NCI-H2107 (cell line): ENCODE measurements around the gene SEC31B.

ENCODE experiments used
- DNase-seq: peaks from one replicate; lab custom pipeline; 2025; lab: John Stamatoyannopoulos, UW

Gene SEC31B, protein sequence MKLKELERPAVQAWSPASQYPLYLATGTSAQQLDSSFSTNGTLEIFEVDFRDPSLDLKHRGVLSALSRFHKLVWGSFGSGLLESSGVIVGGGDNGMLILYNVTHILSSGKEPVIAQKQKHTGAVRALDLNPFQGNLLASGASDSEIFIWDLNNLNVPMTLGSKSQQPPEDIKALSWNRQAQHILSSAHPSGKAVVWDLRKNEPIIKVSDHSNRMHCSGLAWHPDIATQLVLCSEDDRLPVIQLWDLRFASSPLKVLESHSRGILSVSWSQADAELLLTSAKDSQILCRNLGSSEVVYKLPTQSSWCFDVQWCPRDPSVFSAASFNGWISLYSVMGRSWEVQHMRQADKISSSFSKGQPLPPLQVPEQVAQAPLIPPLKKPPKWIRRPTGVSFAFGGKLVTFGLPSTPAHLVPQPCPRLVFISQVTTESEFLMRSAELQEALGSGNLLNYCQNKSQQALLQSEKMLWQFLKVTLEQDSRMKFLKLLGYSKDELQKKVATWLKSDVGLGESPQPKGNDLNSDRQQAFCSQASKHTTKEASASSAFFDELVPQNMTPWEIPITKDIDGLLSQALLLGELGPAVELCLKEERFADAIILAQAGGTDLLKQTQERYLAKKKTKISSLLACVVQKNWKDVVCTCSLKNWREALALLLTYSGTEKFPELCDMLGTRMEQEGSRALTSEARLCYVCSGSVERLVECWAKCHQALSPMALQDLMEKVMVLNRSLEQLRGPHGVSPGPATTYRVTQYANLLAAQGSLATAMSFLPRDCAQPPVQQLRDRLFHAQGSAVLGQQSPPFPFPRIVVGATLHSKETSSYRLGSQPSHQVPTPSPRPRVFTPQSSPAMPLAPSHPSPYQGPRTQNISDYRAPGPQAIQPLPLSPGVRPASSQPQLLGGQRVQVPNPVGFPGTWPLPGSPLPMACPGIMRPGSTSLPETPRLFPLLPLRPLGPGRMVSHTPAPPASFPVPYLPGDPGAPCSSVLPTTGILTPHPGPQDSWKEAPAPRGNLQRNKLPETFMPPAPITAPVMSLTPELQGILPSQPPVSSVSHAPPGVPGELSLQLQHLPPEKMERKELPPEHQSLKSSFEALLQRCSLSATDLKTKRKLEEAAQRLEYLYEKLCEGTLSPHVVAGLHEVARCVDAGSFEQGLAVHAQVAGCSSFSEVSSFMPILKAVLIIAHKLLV

DNA sequence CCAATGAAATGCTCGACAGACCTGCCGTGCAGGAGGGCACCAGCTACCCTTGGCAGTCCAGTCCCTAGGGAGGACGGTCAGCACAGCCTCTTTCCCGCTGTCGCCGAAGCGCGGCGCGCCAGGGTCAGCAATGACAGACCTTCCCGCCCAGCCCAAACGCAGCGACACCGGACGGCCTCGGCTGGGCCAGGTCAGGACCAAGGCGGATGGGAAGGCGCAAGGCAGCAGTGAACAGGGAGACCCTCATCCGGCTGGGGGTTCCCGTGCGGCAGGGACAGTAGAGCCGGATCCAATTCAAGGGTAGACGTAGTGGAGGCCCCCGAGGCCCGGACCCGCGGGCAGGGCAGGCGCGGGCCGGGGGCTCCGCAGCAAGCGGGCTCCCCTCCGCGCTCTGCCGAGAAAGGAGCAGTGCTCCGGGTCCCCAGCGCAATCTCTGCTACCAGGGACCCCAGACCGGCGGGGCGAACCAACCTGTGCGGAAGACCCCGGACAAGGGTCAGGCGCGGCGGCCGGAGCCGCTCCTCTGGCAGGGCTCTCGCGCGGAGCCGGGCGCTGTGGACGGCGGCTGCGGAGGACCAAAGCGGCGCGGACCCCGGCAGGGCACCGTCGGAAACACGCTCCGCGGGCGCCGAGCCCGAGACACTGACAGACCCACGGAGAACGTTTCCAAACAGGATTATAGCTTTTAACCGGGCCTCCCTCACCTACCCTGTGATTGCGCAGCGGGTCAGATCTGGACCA, at the start of gene SEC31B:
Gene SEC31B, minus strand, starts transcription at position 551 of the 741 bp plus-strand sequence. CDS start 2,909 bp downstream, outside the sequence.
- no peak for DNase-seq

DNA sequence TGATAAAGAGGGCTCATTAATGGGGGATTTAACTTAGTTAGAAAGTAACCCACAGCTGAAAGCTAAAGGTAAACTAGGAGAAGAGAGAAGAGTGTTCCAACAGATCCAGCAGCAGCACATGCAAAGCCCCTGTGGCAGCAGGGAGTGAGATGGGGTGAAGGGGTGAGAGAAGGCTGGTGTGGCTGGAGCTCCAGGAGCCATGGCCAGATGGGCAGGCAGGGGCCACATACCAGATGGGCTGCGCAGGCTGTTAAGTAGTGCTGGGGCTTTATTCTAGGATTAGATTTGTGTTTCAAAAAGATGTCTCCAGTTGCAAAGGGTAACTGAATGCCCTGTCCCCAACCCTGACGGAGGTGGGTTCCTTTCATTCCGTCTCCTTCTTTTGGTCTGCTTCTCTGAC, 49.3 kb upstream of the SEC31B start:
- DNase-seq = no peak

DNA sequence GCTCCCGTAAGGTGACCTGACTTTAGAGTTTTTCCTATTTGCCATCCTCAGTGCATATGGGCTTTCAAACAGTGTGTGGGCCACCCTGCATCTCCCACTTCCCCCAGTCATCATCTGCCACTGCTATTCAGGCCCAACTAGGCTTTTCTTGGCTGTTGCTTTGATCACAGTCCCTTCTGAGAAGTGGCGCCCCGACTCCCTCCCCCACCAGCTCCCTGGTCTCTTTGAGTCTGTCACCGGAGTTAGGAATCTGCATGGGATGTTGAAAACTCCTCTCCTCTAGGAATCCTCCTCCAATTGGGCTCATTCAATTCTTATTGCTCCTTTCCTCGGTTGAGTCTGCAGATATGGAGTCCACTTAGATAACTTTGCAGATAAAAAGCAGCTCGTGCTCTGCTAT, 48.2 kb upstream of the SEC31B start:
- no peak for DNase-seq

DNA sequence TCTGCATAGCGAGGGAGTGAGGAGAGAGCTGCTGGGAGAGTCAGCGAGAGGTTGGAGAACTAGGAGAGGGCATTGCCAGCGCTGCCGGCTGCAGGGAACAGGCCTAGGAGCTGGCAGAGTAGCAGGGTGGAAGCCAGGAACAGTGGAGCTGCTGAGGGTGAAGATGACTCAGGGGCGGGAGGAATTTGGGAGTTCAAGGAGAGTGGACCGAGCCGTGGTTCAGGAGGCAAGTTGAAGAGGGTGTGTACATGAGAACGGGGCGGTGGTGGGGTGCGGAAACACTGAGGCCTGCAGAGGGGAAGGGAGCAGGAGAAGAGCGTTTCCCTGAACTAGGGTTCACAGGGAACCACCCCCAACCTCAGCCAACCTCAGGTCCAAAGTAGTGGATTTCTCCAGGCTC, 47.6 kb upstream of the SEC31B start:
- DNase-seq = no peak

DNA sequence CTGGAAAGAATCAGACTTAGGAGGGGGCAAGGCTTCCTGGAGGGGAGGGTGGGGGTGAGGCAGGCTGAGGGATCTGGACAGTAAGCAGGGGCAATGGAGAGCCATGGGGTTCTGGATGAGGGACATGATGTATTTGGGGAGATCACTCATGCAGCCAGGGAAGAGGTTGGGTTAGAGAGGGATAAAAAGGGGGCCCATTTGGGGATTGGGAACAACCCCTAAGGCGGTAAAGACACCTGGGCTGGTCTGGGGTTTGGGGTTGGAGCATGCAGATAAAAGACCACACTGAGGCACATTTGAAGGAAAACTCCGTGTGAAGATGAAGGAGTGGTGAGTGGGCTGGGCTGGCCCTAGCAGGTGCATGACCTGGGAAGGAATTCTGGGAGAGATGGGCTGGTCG, 46.9 kb upstream of the SEC31B start:
- no peak for DNase-seq

DNA sequence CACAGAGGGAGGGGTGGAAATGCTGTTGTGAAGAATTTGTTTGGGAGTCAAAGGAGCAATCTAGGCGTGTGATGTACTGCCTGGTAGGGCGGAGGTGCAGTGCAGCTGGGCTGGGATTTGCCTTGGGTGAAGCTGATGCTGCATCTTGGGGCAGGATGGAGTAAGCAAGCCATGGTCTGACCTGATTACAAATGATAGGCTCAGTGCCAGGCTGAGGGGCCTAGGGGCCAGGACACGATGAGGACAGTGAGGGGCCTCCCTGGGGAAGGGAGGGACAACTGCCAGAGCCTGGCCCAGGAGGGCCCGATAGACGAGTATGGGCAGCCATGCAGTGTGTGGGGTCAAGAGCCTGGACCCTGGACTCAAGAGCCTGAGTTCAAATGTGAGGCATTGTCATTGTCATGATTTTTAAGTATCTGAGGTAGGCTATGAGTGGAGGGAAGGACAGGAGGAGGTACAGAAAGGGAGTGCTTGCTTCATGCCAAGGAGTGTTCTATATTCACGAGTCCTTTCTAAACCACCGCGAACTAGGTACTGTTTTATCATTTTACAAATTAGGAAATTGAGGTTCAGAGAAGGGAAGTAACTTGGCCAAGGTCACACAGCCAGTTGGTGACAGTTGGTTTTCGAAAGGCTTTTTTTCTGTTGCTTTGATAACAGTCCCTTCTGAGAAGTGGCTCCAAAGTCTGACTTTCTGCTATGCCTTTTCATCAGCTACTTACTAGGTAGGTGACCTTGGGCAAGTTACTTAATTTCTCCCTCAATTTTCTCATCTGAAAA, 45.7 kb upstream of the SEC31B start:
- DNase-seq = no peak

DNA sequence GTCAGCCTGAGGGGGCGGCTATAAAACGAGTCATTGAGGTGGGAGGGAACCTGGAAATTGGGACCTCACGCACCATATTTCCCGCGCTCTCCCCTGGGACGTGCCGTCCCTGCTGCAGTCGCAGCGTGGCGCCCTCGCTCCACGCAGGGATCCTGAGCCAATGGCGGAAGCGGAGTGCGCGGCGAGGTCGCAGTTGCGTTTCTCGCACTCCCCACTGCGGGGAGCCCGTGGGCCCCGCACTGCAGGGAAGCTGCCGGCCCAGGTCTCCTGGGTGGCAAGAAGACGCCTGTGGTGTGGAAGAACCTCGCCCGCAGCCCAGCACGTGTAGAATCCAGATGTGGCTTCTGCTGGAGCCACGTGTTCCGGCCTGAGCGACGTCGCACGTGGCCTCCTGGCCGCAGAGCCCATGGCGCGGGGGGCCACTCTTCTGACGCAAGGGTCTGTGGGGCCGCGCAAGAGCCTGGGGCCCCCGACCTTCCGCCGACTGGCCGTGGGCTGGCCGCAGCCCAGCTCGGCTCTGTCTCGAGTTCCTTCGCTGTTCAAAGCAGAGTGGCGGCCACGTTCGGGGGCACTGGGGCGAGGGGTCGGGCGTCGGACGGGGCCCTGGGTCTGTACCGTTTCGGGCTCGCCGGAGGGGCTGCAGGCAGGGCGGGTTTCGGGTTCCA, 42.5 kb upstream of the SEC31B start:
- peak; percentile 41 for DNase-seq

DNA sequence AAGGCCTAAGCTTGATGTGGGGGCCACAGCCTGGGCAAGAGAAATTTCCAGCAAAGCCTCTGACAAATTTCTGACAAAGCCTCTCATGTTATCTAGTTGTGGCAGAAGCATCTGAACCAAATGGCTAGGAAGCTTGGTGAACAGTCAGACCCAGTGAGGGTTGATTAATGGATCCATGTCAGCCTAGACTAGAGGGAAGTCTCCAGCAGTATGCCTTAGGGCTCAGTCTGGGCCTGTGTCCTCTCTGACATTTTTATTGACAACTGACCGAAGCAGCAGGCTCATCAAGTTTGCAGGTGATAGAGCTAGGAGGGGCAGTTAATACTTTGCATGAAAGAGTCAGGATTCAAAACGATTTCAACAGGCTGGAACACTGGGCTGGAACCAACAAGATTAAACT, 41.3 kb upstream of the SEC31B start:
- no peak for DNase-seq

DNA sequence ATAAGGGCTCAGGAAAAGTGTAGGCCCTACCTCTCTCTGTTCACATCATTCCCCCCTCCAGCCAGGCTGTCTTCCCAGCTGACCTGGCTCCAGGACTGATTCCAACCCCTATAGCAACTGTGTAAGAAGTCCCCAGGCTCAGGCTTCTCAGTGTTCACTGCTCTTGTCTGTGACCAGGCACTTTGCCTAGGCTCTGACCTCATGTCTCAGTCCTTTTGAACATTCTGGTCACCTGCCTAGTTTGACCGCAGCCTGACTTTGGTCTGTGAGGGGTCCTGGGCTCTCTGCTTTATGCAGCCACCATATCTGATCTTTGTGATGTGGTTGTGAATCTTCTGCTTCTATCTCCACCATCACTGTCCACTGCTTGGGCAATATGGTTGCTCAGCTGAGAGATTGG, 40.6 kb upstream of the SEC31B start:
- no peak for DNase-seq

DNA sequence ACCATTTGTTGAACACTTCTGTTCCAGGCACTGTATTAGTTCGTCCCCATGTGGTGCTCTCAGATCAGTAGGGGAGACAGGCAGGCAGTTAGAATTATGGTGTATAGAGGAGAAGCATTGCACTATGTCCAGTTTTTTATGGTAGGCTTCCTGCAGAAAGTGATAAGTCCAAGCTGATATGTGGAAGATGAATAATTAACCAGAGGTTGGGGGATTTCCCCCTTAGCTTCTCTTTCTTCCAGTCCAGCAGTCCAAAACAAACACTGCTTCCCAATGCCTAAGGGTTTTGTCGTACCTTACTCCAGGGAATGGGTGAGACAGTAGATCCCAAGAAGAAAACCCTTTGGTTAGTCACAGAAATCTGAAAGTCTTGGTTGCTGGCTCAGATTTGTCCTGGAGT, 35.2 kb upstream of the SEC31B start:
- DNase-seq = no peak

DNA sequence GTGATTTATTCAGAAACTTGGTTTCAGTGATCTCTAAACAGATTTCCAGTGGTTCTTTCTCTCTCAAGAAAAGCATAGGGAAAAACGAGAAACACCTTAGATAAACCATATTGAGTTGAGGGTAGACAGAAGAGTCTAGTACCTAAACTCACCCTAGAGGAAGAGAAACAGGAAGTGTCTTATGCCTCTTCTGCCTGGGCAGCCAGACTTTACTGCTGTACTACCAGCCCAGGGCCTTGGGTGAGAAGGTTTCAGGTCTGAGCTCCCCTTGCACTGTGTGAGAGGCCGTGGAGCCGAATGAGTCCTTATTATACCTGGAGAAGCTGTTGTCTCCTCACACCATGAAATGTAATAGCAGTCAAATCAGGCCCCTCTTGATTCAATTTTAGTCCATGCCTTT, 34.3 kb upstream of the SEC31B start:
- DNase-seq = no peak

DNA sequence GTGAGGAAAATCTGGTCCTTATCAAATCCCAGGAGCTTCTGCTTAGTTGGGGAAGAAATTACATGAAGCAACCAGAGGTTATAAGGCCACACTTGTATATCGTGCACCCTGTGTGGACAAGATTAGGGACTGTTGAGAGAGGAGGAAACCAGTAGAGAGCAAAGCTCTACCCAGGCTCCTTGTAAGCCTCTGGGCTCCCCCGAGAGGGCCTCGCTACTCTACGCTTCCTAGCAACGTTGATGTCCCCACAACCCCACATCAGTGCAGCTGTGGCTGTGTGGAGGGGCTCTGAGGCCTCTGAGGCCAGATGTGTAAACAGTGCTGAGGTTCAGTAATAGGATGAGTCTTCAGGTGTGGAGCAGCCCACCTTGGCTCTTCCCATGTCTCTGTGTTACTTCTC, 32.1 kb upstream of the SEC31B start:
- DNase-seq = no peak

DNA sequence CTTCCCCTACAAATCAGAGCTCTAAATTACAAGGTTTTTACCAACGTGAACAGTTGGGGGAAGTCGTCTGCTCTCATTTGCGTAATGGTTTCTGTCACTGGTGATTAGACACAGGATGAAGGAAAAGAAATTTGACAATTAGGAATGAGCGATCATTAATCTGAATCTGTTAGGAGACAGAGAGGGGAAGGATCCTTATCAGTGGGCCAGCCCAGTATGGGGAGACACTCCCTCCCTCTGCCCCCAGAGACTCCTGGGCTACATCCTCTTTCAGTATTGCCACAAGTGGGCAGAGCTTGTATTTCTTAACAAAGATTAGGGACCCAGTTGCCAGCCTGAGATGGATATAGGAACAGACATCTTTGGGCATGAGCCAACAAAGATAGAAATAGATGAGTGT, 31.5 kb upstream of the SEC31B start:
- no peak for DNase-seq

DNA sequence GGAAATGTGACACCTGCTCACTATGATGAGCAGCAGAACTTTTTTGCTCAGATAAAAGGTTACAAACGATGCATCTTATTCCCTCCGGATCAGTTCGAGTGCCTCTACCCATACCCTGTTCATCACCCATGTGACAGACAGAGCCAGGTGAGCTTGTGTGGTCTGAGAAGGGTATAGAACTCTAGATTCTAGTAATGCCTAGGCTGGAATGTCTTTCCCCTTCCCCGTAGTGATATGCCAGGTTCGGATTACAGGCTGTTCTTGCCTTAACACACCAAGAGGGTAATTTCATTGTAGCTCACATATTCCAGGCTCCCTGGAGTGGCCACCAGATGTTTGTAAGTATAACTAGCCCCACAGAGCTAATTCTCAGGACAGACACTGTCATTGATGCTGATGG, 25.3 kb upstream of the SEC31B start:
- DNase-seq = no peak

DNA sequence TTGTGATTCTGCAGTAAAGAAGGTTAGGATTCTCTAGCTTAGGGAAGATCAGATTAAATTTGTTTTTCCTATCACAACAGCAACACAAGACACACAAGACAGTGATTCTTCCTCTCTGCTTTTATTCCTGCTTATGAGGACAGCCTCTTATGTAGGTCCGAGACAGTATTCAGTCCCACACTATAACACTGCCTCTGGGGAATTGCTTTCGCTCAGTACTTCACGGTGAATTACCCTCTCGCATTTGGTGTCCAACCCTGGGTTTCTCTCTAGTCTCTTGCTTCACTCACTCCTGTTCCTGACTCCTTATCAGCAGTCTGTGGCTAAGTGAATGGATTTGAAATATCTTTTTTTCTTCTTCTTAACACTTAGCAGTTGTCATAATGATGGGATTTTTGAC, 17.8 kb upstream of the SEC31B start:
- DNase-seq = no peak

DNA sequence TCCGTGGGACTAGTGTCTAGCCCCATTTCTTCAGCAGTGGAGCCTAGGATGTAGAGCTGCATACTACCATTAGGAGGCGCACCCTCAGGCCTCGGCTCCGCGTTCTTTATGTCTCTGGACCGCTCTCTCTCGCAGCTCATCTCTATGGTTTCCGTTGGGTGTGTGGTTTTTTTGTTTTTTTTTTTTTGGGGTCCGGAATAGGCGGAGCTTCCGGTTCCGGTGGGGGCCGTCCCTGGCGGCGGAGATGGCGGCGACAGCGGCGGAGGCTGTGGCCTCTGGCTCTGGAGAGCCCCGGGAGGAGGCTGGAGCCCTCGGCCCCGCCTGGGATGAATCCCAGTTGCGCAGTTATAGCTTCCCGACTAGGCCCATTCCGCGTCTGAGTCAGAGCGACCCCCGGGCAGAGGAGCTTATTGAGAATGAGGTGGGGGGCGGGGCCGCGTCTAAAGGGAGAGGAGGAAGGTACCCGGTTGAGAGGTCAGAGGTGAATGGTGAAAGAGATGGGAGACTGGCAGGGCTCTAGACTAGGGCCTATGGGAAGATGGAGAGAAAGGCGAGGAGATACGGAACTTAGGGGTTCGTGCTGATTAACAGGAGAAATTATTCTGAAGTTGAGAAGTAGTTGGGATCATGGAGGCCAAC, 16.2 kb upstream of the SEC31B start, which contains the start of gene HIF1AN:
Gene HIF1AN, plus strand, starts transcription at position 229 of the 639 bp plus-strand sequence. Its CDS starts 16 bp downstream, at position 245.
- peak; percentile 79 for DNase-seq

DNA sequence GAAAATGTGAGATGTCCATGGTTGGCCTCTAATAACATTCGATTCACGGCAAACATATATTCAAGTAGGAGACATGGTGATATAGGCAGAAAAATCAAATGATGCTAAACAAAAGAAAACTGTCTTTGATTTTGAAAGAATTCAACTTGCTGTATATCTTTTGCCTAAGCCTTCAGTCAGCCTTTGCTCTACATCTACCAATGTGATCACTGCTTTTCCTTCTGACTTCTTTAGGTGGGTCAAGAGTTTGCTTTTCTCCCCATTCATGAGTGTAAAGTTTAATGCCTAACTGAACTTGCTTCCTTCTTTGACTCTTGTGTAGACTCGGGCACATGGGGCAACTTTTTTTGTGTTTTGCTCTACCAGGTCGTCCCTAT, 15.7 kb upstream of the SEC31B start:
- no peak for DNase-seq

DNA sequence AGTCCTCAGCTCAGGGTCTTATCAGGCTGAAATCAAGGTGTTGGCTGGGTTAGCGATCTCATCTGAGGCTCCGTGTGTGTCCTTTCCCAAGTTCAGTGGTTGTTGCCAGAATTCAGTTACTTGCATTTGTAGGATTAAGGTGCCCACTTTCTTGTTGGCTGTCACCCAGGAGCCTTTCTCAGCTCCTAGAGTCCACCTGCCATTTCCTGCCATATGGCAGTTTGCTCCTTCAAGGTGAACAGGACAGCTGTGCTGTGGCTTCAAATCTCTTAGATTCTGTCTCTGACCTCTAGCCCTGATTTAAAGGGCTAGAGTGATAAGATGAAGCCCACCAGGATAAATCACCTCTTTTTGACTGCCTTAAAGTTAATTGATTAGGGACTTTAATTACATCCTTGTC, 15.1 kb upstream of the SEC31B start:
- no peak for DNase-seq

DNA sequence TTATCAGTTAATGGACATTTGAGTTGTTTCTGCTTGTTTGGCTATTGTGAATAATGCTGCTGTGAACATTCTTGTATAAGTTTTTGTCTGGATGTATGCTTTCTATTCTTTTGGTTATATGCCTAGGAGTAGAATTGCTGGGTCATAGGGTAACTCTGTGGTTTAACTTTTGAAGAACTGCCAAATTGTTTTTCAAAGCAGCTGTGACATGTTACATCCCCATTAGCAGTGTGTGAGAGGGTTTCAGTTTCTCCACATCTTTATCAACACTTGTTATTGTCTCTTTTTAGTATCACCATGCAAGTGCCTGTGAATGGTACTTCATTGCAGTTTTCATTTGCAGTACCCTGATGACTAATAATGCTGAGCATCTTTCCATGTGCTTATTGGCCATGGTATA, 12.1 kb upstream of the SEC31B start:
- DNase-seq = no peak
